B cell (primary cell): ENCODE results near the gene SUN3.

Experiments
- EZH2 ChIP-seq: IDR thresholded peaks from 2 replicates; pipeline ENCODE4 v1.6.1; 2012; ENCODE audit warnings: borderline replicate concordance, low read depth, mild to moderate bottlenecking, moderate library complexity, low read length; ENCODE audit not compliant: insufficient read depth, poor library complexity, severe bottlenecking
- TF ChIP-seq, protein P1 (sequence below): fragments of 200-600 bp; IDR thresholded peaks from one replicate; pipeline ENCODE4 v1.8.0; 2022; ENCODE audit warnings: antibody characterized with exemption, mild to moderate bottlenecking

DNA sequence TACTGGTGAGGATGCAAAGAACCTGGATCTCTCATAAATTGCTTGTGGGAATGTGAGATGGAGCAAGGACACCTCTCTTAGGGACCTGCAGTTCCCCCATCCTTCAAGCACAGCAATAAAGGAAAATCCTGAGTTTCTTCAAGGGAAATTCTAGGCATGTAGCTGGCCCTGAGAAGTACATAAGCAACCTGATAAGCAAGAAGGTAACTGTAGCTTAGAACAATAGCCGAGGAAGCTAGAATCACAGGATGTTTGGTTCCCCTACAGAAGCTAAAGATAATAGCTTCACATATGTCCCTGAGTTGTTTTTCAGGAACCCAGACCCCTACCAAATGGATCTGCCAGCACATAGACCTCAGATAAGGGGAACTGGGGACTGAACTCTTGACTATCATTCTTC lies 48.5 kb upstream of the SUN3 start:
- TF ChIP-seq, protein P1, sequence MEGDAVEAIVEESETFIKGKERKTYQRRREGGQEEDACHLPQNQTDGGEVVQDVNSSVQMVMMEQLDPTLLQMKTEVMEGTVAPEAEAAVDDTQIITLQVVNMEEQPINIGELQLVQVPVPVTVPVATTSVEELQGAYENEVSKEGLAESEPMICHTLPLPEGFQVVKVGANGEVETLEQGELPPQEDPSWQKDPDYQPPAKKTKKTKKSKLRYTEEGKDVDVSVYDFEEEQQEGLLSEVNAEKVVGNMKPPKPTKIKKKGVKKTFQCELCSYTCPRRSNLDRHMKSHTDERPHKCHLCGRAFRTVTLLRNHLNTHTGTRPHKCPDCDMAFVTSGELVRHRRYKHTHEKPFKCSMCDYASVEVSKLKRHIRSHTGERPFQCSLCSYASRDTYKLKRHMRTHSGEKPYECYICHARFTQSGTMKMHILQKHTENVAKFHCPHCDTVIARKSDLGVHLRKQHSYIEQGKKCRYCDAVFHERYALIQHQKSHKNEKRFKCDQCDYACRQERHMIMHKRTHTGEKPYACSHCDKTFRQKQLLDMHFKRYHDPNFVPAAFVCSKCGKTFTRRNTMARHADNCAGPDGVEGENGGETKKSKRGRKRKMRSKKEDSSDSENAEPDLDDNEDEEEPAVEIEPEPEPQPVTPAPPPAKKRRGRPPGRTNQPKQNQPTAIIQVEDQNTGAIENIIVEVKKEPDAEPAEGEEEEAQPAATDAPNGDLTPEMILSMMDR, result no peak
- TF ChIP-seq EZH2, result no peak
